ENCODE results near the gene PRMT1. TPM values are rescaled to one million over a fixed set of nuclear protein-coding genes. Genes with fewer than 3 reads are reported as not detected.

The PRMT1 gene
- total RNA-seq, 1 experiment from 2014 or later, result 505 TPM

DNA sequence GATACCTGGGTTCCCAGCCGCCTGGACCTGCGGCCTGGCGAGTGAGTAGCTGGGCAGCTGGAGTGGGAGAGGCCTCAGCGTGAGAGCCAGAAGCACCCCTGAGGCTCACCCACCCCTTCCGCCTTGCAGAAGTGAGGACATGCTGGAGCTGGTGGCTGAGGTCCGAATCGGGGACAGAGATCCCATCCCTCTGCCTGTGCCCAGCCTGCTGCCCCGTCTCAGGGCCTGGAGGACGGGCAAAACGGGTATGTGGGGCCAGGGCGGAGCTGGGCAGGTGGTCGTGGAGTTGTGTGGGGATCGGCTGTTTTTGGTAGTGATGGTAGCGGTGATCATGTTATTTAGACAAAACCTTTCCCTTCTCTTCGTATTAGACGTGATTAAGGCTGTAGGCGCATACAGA is 30.5 kb upstream of the PRMT1 start:
- TF ChIP-seq, protein P1, sequence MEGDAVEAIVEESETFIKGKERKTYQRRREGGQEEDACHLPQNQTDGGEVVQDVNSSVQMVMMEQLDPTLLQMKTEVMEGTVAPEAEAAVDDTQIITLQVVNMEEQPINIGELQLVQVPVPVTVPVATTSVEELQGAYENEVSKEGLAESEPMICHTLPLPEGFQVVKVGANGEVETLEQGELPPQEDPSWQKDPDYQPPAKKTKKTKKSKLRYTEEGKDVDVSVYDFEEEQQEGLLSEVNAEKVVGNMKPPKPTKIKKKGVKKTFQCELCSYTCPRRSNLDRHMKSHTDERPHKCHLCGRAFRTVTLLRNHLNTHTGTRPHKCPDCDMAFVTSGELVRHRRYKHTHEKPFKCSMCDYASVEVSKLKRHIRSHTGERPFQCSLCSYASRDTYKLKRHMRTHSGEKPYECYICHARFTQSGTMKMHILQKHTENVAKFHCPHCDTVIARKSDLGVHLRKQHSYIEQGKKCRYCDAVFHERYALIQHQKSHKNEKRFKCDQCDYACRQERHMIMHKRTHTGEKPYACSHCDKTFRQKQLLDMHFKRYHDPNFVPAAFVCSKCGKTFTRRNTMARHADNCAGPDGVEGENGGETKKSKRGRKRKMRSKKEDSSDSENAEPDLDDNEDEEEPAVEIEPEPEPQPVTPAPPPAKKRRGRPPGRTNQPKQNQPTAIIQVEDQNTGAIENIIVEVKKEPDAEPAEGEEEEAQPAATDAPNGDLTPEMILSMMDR (conservative IDR thresholded peaks at IDR 0.05), result no peak
- H2BK120ac ChIP-seq (ENCODE audit: low read depth, low read length, poor library complexity, severe bottlenecking), result no peak overlapping the region
- no peak overlapping the region for H3K18ac ChIP-seq (ENCODE audit: insufficient read length, low read depth, low read length)
- H3K27me3 ChIP-seq (ENCODE audit: insufficient read depth, low read length), result no peaks in the 10 kb centered on the region
- H3K4me2 ChIP-seq (ENCODE audit: insufficient read depth, insufficient read length, low read length), result no peak overlapping the region
- Mint-ChIP-seq H3K4me3 (no peak overlapping the region), H3K27ac (peak overlapping the region in 1 of 3 experiments; percentile 56; a peak in 1 of 7 replicates), H3K9me3 (no peaks in the 10 kb centered on the region; a peak in 1 of 5 replicates), H3K27me3 (ENCODE audit: low read depth) (no peaks in the 10 kb centered on the region), H3K36me3 (ENCODE audit: insufficient read depth in 1 of 3, low read depth in 3 of 3) (peaks cover 24 to 62% (median 48%) of the 10 kb centered on the region in 3 experiments), H3K4me1 (peaks cover 23 to 28% of the 10 kb centered on the region in 2 experiments)
- H3K14ac ChIP-seq (ENCODE audit: insufficient read depth, low read length), result no peak overlapping the region
- H2AK5ac ChIP-seq (ENCODE audit: insufficient read length, low read length), result no peak overlapping the region
- DNase-seq, result no peak
- no peak overlapping the region for H3K4ac ChIP-seq (ENCODE audit: low read depth, low read length)
- H2BK5ac ChIP-seq (ENCODE audit: insufficient read length, low read length), result no peak overlapping the region
- WGBS (ENCODE audit: extremely low coverage, insufficient read length, low lambda C conversion rate), result no CpG with 5 or more reads among the region's 17 CpGs
- H3K9ac ChIP-seq (ENCODE audit: extremely low read depth, insufficient read length, low read length), result no peak overlapping the region
- no peak overlapping the region for H2BK20ac ChIP-seq (ENCODE audit: low read depth, low read length, poor library complexity, severe bottlenecking)
- H3K27ac ChIP-seq (ENCODE audit: insufficient read length, low read depth, low read length), result no peak overlapping the region
- no peak overlapping the region for H3K56ac ChIP-seq (ENCODE audit: insufficient read length, low read depth, low read length)
- no peak overlapping the region for H3K23ac ChIP-seq (ENCODE audit: insufficient read length, low read depth, low read length)
- H2BK12ac ChIP-seq (ENCODE audit: insufficient read length, low read depth, low read length), result no peak overlapping the region
- H4K91ac ChIP-seq (ENCODE audit: insufficient read length, low read depth, low read length), result no peak overlapping the region
- H3K79me2 ChIP-seq (ENCODE audit: insufficient read depth, low read length), result peaks cover 9% of the 10 kb centered on the region
- H2BK15ac ChIP-seq (ENCODE audit: low read depth, low read length), result no peak overlapping the region
- H3K9me3 ChIP-seq (ENCODE audit: control insufficient read depth, low read depth, low read length), result no peaks in the 10 kb centered on the region
- H4K8ac ChIP-seq (replicated peaks; ENCODE audit: insufficient read length, low read depth, low read length), result no peak overlapping the region
- no peak overlapping the region for H2AFZ ChIP-seq (ENCODE audit: low read length)
- no peak overlapping the region for H3T11ph ChIP-seq (ENCODE audit: low read length)
- no peak overlapping the region for H4K5ac ChIP-seq (ENCODE audit: insufficient read length, low read depth, low read length)
- no peaks in the 10 kb centered on the region; the same call in 1 of the 2 replicates for H3K4me1 ChIP-seq (ENCODE audit: insufficient read depth, low read length)
- peaks cover 8% of the 10 kb centered on the region for H3K23me2 ChIP-seq (ENCODE audit: insufficient read length, low read depth, low read length, poor library complexity, severe bottlenecking)
- peaks cover 13% of the 10 kb centered on the region for H3K79me1 ChIP-seq (ENCODE audit: insufficient read depth, low read depth, low read length, poor library complexity, severe bottlenecking)
- H4K20me1 ChIP-seq (ENCODE audit: control insufficient read depth, insufficient read depth, insufficient read length), result no peaks in the 10 kb centered on the region

All from H9 (cell line).